Measurements from ENCODE around the gene PRKAA2. TPM values are rescaled to one million over a fixed set of nuclear protein-coding genes. Genes with fewer than 3 reads are reported as not detected.
A peak's percentile ranks its signal among the peaks of the same experiment; 100 is the strongest.
"Not testable (repeated sequence)": the region's sequence is repeated elsewhere in the genome, so short reads cannot be mapped to it uniquely, and the experiment has no call there.

Gene PRKAA2
- polyA plus RNA-seq (2011; rRNA removed) (7.2 and 8.8 TPM in 2 replicates), polyA plus RNA-seq (2017; fragmentation: RNase III; extraction: RNeasy Plus Mini Kit Qiagen cat#74134 plus additional on column Dnase treatment) (2.8 to 3.8 TPM (median 3.5 TPM) in 3 replicates), polyA minus RNA-seq (2011; rRNA and poly(A)+ RNA removed) (6.2 and 6.8 TPM in 2 replicates)
- 0.75 and 0.78 TPM in 2 replicates for polyA plus RNA-seq (2012; cell fraction: cytosol; rRNA removed)
- 0.56 and 0.98 TPM in 2 replicates for polyA plus RNA-seq (2012; cell fraction: nucleus; rRNA removed)

GRCh38 chr1:56644919-56645676 is at the start of gene PRKAA2:
PRKAA2 (plus strand) TSS chr1:56645314; CDS start chr1:56645388, 74 bp downstream.
- ChIA-PET POLR2A (no interaction called here), CTCF (interaction anchor here (0.8 kb wide), 1 partner anchor 15 kb away, joined by 3 read pairs; no protein-coding TSS in a partner anchor)
- Histone ChIP-seq H3K4me2 (peak within 1 kb of the TSS; percentile 86), H3K27ac (peak within 1 kb of the TSS; percentile 85 to 98), H3K4me3 (peak within 1 kb of the TSS; percentile 77), H3K9me3 (no peaks in the 10 kb centered on the region), H3K4me1 (peaks cover 24% of the 10 kb centered on the region)
- peak; percentile 21 to 42 for DNase-seq (ENCODE audit: low read depth in 1 of 2, low spot score in 1 of 2)
- no peak for FAIRE-seq
- TF ChIP-seq SMC3 (IDR thresholded peaks at IDR 0.05) (peak; percentile 8; the same call in 1 of the 3 replicates), ESRRA (IDR thresholded peaks at IDR 0.05; ENCODE audit: borderline replicate concordance, low read length) (no peak), RFX5 (IDR thresholded peaks at IDR 0.05) (no peak), JUN (IDR thresholded peaks at IDR 0.05) (peak in 1 of 2 experiments; percentile 39; a peak in 1 of 5 replicates), POLR2A (IDR thresholded peaks at IDR 0.05; ENCODE audit: low read length) (peak; percentile 40), RAD21 (conservative IDR thresholded peaks at IDR 0.05 in 1 of 2, IDR thresholded peaks at IDR 0.05 in 1 of 2) (0 out of 5 replicates have a peak, but pooled peaks of 1 of the 2 experiments have one; percentile 16), MAX (IDR thresholded peaks at IDR 0.05) (peak; percentile 40; the same call in 1 of the 2 replicates)
- 0% methylated on average over 4 of the region's 103 CpGs for WGBS (ENCODE audit: missing lambda C conversion rate)
- ATAC-seq, result peak; percentile 84 to 92

- H3K4me2 ChIP-seq; H3K9me3 ChIP-seq; ATAC-seq; POLR2A ChIA-PET; CTCF ChIA-PET; DNase-seq (ENCODE audit: low read depth in 1 of 2, low spot score in 1 of 2); H3K4me3 ChIP-seq; H3K27ac ChIP-seq; FAIRE-seq; H3K4me1 ChIP-seq: not testable (repeated sequence)
- 79% methylated on average over 5 of the region's 5 CpGs for WGBS (ENCODE audit: missing lambda C conversion rate)
- peak; percentile 43 for TF ChIP-seq ZC3H11A (IDR thresholded peaks at IDR 0.05)
Observed at GRCh38 chr1:56595397-56596191, 49.5 kb upstream of the PRKAA2 start.

- H3K4me2 ChIP-seq, result not testable (repeated sequence)
Observed at GRCh38 chr1:56610097-56610496, 35.0 kb upstream of the PRKAA2 start.

GRCh38 chr1:56610770-56611169 is 34.3 kb upstream of the PRKAA2 start:
- H3K9me3 ChIP-seq; H3K4me2 ChIP-seq; ATAC-seq; FAIRE-seq; POLR2A ChIA-PET; H3K4me1 ChIP-seq; CTCF ChIA-PET; H3K4me3 ChIP-seq; DNase-seq (ENCODE audit: low read depth in 1 of 2, low spot score in 1 of 2); H3K27ac ChIP-seq: not testable (repeated sequence)
- WGBS (ENCODE audit: missing lambda C conversion rate), result 59% methylated on average over 6 of the region's 6 CpGs

More at GRCh38 chr1:56610097-56610496, 35.0 kb upstream of the PRKAA2 start:
- POLR2A ChIA-PET; H3K4me3 ChIP-seq; H3K4me1 ChIP-seq; DNase-seq (ENCODE audit: low read depth in 1 of 2, low spot score in 1 of 2); FAIRE-seq; ATAC-seq; H3K27ac ChIP-seq; H3K9me3 ChIP-seq: not testable (repeated sequence)
- CTCF ChIA-PET, result interaction anchor here (0.6 kb wide), 2 partner anchors 10 to 204 kb away, joined by 3 read pairs; no protein-coding TSS in a partner anchor
- 36% methylated on average over 2 of the region's 2 CpGs for WGBS (ENCODE audit: missing lambda C conversion rate)

- FAIRE-seq, result no peak
- no peak for DNase-seq (ENCODE audit: low read depth in 1 of 2, low spot score in 1 of 2)
- ChIA-PET CTCF (no interaction called here), POLR2A (no interaction called here)
- H3K4me3 ChIP-seq, result no peak overlapping the region
- no peak overlapping the region for H3K27ac ChIP-seq
- no peaks in the 10 kb centered on the region for H3K4me1 ChIP-seq
- ATAC-seq, result no peak
- no peaks in the 10 kb centered on the region for H3K9me3 ChIP-seq
- H3K4me2 ChIP-seq, result no peak overlapping the region
- 74% methylated on average over 2 of the region's 2 CpGs for WGBS (ENCODE audit: missing lambda C conversion rate)
- TF ChIP-seq ATOH8 (CRISPR knock-in tag; IDR thresholded peaks at IDR 0.05; ENCODE audit: low read depth) (no peak), ESRRA (IDR thresholded peaks at IDR 0.05; ENCODE audit: borderline replicate concordance, low read length) (no peak), HOXA7 (CRISPR knock-in tag; IDR thresholded peaks at IDR 0.05) (no peak), ZSCAN20 (CRISPR knock-in tag; IDR thresholded peaks at IDR 0.05) (no peak), EHF (CRISPR knock-in tag; IDR thresholded peaks at IDR 0.05) (no peak), JUN (IDR thresholded peaks at IDR 0.05) (no peak), NPAS2 (CRISPR knock-in tag; IDR thresholded peaks at IDR 0.05; ENCODE audit: borderline replicate concordance) (no peak), RCOR1 (IDR thresholded peaks at IDR 0.05; ENCODE audit: low read depth, low read length) (no peak), HDAC2 (IDR thresholded peaks at IDR 0.05) (no peak), SREBF2 (IDR thresholded peaks at IDR 0.05) (no peak), KDM5A (IDR thresholded peaks at IDR 0.05) (no peak), EP300 (IDR thresholded peaks at IDR 0.05) (no peak)
Observed at GRCh38 chr1:56617141-56617540, 28.0 kb upstream of the PRKAA2 start.
